GM13976 (cell line): ENCODE results near the gene ZNF319.

ENCODE experiments used
- DNase-seq: peaks from one replicate; pipeline ENCODE4 v3.0.0; 2012; ENCODE audit warnings: low spot score
- CTCF ChIP-seq: IDR thresholded peaks from 2 replicates; pipeline ENCODE4 v1.5.1; 2012; ENCODE audit warnings: borderline replicate concordance, mild to moderate bottlenecking; ENCODE audit not compliant: insufficient read depth; ENCODE audit errors: extremely low read depth, missing control alignments, control extremely low read depth
- in situ Hi-C: fragments of 300-500 bp; cut with MboI; formaldehyde crosslinking; loops from one replicate; pipeline ENCODE4 v1.12.0; 2022; ENCODE audit warnings: low sequenced_read_pairs, mixed read lengths, inconsistent platforms; ENCODE audit not compliant: unreplicated experiment

The ZNF319 gene

GRCh38 chr16:57956924-57957672 is 43.4 kb downstream of the ZNF319 start:
- no peak for TF ChIP-seq CTCF
- in situ Hi-C loops: no loop called here
- no peak for DNase-seq

- no peak for DNase-seq
- no peak for TF ChIP-seq CTCF
- in situ Hi-C loops: no loop called here
Observed at GRCh38 chr16:57956270-57956808, 44.1 kb downstream of the ZNF319 start.

GRCh38 chr16:57955572-57956188 is 44.8 kb downstream of the ZNF319 start:
- TF ChIP-seq CTCF: no peak
- DNase-seq: no peak
- in situ Hi-C loops: no loop called here

- no peak for TF ChIP-seq CTCF
- in situ Hi-C loops: no loop called here
- DNase-seq: no peak
Observed at GRCh38 chr16:57953857-57954256, 46.6 kb downstream of the ZNF319 start.

GRCh38 chr16:57952909-57953308 is 47.6 kb downstream of the ZNF319 start:
- TF ChIP-seq CTCF: no peak
- in situ Hi-C loops: no loop called here
- no peak for DNase-seq

- DNase-seq: no peak
- in situ Hi-C loops: no loop called here
- TF ChIP-seq CTCF: no peak
Observed at GRCh38 chr16:57951204-57951960, 49.1 kb downstream of the ZNF319 start.
